GM12891 (cell line): Measurements from ENCODE around the gene PLA2G4A.

ENCODE experiments used
- POLR2A ChIP-seq: IDR thresholded peaks from 2 replicates; pipeline ENCODE4 v1.6.1; 2011; ENCODE audit warnings: low read depth, low read length, control low read depth
- POLR2AphosphoS5 ChIP-seq: IDR thresholded peaks from 2 replicates; pipeline ENCODE4 v1.6.1; 2011; ENCODE audit warnings: low read depth, low read length, control low read depth

DNA sequence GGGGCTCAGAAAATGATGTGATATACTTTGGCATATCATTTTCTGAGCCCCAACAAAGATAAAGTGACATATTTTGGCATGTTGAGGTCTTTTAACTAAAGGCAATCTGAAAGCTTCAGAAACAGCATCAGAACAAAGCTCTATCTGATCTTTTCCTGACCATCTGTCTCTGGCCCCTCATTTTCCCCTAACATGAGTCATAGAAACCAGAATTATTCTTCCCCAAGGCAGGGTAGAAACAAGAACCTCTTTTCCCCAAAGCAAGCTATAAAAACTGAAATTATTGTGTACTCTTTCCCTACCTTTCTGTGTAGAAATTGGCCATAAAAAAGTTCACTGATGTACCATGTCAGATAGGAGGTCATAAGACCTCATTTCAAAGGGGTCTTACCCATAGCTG, 48.7 kb upstream of the PLA2G4A start:
- TF ChIP-seq POLR2AphosphoS5, result no peak
- no peak for TF ChIP-seq POLR2A
